ENCODE measurements around the gene CAPN15. TPM values are rescaled to one million over a fixed set of nuclear protein-coding genes. Genes with fewer than 3 reads are reported as not detected.

CAPN15 gene
- total and polyA plus RNA-seq, 9 of the 15 experiments (the other 6 are each of a cell fraction or from before 2014, with no cell fraction given), result 0.62 to 111 (median 14.2) TPM

DNA sequence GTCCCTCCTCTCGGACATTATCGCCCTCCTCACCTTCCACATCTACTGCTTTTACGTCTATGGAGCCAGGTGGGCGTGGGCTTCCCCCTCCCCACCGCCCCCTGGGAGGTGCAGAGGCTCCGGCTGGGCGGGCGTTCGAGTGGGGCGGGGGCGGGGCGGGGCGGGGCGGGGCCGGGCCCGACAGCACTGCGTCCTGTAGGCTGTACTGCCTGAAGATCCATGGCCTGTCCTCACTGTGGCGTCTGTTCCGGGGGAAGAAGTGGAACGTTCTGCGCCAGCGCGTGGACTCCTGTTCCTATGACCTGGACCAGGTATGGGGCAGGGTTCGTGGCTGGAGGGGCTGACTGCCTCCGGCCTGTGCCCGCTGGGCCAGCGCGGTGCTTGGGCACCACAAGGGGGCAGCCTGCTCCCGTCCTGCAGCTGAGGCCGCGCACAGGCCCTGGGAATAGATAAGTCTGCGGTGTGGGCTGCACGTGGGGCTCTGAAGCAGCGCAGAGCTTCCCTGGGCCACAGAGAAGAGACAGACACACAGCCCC is 51.4 kb downstream of the CAPN15 start (continued):
- TF ChIP-seq, protein P1, sequence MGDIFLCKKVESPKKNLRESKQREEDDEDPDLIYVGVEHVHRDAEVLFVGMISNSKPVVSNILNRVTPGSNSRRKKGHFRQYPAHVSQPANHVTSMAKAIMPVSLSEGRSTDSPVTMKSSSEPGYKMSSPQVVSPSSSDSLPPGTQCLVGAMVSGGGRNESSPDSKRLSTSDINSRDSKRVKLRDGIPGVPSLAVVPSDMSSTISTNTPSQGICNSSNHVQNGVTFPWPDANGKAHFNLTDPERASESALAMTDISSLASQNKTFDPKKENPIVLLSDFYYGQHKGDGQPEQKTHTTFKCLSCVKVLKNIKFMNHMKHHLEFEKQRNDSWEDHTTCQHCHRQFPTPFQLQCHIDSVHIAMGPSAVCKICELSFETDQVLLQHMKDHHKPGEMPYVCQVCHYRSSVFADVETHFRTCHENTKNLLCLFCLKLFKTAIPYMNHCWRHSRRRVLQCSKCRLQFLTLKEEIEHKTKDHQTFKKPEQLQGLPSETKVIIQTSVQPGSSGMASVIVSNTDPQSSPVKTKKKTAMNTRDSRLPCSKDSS (IDR thresholded peaks at IDR 0.05; ENCODE audit: low read depth, partially characterized antibody), result no peak
- no peak for TF ChIP-seq FUS (optimal IDR thresholded peaks at IDR 0.05; ENCODE audit: low read depth, low read length)
- peak; percentile 95 for TF ChIP-seq ZNF165 (CRISPR knock-in tag; IDR thresholded peaks at IDR 0.05; ENCODE audit: borderline replicate concordance)
- TF ChIP-seq, protein P2, sequence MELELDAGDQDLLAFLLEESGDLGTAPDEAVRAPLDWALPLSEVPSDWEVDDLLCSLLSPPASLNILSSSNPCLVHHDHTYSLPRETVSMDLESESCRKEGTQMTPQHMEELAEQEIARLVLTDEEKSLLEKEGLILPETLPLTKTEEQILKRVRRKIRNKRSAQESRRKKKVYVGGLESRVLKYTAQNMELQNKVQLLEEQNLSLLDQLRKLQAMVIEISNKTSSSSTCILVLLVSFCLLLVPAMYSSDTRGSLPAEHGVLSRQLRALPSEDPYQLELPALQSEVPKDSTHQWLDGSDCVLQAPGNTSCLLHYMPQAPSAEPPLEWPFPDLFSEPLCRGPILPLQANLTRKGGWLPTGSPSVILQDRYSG (tag; conservative IDR thresholded peaks at IDR 0.05; ENCODE audit: low read depth), result no peak
- no peak for TF ChIP-seq CAMTA2 (CRISPR knock-in tag; conservative IDR thresholded peaks at IDR 0.05)
- 0 out of 2 replicates have a peak, but pooled peaks have one; percentile 47 for TF ChIP-seq GATAD2A (IDR thresholded peaks at IDR 0.05)
- no peak for TF ChIP-seq PRPF4 (IDR thresholded peaks at IDR 0.05; ENCODE audit: insufficient read depth, low read depth, low read length, poor library complexity, severe bottlenecking)
- no peak for TF ChIP-seq ZNF232 (CRISPR knock-in tag; IDR thresholded peaks at IDR 0.05)
- TF ChIP-seq ZBTB7A (IDR thresholded peaks at IDR 0.05; ENCODE audit: borderline replicate concordance, control insufficient read depth, low read depth, low read length), result peak; percentile 73; the same call in 1 of the 2 replicates
- no peak for TF ChIP-seq ZNF23 (CRISPR knock-in tag; IDR thresholded peaks at IDR 0.05)
- TF ChIP-seq, protein P3, sequence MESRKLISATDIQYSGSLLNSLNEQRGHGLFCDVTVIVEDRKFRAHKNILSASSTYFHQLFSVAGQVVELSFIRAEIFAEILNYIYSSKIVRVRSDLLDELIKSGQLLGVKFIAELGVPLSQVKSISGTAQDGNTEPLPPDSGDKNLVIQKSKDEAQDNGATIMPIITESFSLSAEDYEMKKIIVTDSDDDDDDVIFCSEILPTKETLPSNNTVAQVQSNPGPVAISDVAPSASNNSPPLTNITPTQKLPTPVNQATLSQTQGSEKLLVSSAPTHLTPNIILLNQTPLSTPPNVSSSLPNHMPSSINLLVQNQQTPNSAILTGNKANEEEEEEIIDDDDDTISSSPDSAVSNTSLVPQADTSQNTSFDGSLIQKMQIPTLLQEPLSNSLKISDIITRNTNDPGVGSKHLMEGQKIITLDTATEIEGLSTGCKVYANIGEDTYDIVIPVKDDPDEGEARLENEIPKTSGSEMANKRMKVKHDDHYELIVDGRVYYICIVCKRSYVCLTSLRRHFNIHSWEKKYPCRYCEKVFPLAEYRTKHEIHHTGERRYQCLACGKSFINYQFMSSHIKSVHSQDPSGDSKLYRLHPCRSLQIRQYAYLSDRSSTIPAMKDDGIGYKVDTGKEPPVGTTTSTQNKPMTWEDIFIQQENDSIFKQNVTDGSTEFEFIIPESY (CRISPR knock-in tag; IDR thresholded peaks at IDR 0.05), result peak; percentile 87
- no peak for TF ChIP-seq ZNF445 (CRISPR knock-in tag; IDR thresholded peaks at IDR 0.05; ENCODE audit: low read depth)
- TF ChIP-seq HSF4 (CRISPR knock-in tag; IDR thresholded peaks at IDR 0.05; ENCODE audit: borderline replicate concordance), result no peak
- TF ChIP-seq, protein P4, sequence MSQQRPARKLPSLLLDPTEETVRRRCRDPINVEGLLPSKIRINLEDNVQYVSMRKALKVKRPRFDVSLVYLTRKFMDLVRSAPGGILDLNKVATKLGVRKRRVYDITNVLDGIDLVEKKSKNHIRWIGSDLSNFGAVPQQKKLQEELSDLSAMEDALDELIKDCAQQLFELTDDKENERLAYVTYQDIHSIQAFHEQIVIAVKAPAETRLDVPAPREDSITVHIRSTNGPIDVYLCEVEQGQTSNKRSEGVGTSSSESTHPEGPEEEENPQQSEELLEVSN (IDR thresholded peaks at IDR 0.05; ENCODE audit: borderline replicate concordance in 1 of 2, extremely low read depth in 1 of 2, insufficient read depth in 1 of 2, insufficient read length in 1 of 2, low read depth in 1 of 2, low read length in 1 of 2, poor library complexity in 1 of 2, severe bottlenecking in 1 of 2), result peak; percentile 90 to 91
- no peak for TF ChIP-seq CBX8 (IDR thresholded peaks at IDR 0.05; ENCODE audit: borderline replicate concordance, extremely low read depth, low read depth, low read length, poor library complexity, severe bottlenecking)
- TF ChIP-seq ZNF121 (CRISPR knock-in tag; conservative IDR thresholded peaks at IDR 0.05), result no peak
- peak; percentile 39; the same call in 1 of the 2 replicates for TF ChIP-seq TCF7 (IDR thresholded peaks at IDR 0.05; ENCODE audit: borderline replicate concordance)
- TF ChIP-seq, protein P5, sequence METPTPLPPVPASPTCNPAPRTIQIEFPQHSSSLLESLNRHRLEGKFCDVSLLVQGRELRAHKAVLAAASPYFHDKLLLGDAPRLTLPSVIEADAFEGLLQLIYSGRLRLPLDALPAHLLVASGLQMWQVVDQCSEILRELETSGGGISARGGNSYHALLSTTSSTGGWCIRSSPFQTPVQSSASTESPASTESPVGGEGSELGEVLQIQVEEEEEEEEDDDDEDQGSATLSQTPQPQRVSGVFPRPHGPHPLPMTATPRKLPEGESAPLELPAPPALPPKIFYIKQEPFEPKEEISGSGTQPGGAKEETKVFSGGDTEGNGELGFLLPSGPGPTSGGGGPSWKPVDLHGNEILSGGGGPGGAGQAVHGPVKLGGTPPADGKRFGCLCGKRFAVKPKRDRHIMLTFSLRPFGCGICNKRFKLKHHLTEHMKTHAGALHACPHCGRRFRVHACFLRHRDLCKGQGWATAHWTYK (CRISPR knock-in tag; IDR thresholded peaks at IDR 0.05), result no peak
- peak; percentile 63 for TF ChIP-seq ARID1B (IDR thresholded peaks at IDR 0.05)
- TF ChIP-seq U2AF2 (optimal IDR thresholded peaks at IDR 0.05; ENCODE audit: low read depth, low read length), result no peak
- TF ChIP-seq ZNF507 (tag; conservative IDR thresholded peaks at IDR 0.05), result no peak

Measured in K562 (cell line).